Choroid plexus epithelial cell (primary cell): Measurements from ENCODE around the gene DUSP15.

Source experiments
- DNase-seq: peaks from one replicate; pipeline ENCODE4 v3.0.0-alpha.2; 2010; ENCODE audit warnings: low read depth
- H3K4me3 ChIP-seq: 2 replicates; pipeline ENCODE4 v1.5.1; 2011; ENCODE audit warnings: low read depth, mild to moderate bottlenecking, control low read depth, low read length, moderate library complexity
- TF ChIP-seq, protein P1 (sequence below): conservative IDR thresholded peaks from 2 replicates; pipeline ENCODE4 v1.5.1; 2011; ENCODE audit warnings: low read depth, mild to moderate bottlenecking, control low read depth, inconsistent platforms, low read length, moderate library complexity

The DUSP15 gene

DNA sequence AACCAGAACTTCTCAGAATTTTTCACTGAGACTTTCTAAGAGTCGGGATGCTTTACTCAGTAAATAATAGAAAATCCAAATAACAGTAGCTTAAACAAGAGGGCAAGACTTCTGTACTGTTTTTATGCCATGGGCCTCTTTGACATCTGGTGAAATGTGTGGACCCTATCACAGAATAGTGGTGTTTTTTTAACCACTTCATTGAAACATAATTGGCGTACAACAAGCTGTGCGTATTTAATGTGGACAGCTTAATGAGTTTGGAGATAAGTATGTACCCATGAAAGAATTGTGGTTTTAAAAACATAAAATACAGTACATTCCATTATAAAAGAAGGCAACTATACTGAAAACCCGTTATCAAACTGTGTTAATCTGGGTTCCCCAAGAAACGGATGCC, 43.8 kb upstream of the DUSP15 start:
- no peak for DNase-seq
- H3K4me3 ChIP-seq, result no peak overlapping the region
- TF ChIP-seq, protein P1, sequence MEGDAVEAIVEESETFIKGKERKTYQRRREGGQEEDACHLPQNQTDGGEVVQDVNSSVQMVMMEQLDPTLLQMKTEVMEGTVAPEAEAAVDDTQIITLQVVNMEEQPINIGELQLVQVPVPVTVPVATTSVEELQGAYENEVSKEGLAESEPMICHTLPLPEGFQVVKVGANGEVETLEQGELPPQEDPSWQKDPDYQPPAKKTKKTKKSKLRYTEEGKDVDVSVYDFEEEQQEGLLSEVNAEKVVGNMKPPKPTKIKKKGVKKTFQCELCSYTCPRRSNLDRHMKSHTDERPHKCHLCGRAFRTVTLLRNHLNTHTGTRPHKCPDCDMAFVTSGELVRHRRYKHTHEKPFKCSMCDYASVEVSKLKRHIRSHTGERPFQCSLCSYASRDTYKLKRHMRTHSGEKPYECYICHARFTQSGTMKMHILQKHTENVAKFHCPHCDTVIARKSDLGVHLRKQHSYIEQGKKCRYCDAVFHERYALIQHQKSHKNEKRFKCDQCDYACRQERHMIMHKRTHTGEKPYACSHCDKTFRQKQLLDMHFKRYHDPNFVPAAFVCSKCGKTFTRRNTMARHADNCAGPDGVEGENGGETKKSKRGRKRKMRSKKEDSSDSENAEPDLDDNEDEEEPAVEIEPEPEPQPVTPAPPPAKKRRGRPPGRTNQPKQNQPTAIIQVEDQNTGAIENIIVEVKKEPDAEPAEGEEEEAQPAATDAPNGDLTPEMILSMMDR, result no peak

- TF ChIP-seq, protein P1, result no peak
- H3K4me3 ChIP-seq, result no peak overlapping the region
- no peak for DNase-seq
Observed at GRCh38 chr20:31913431-31914157, 43.3 kb upstream of the DUSP15 start.

- no peak overlapping the region for H3K4me3 ChIP-seq
- DNase-seq, result no peak
- TF ChIP-seq, protein P1, result no peak
Observed at GRCh38 chr20:31910071-31910803, 39.9 kb upstream of the DUSP15 start.

GRCh38 chr20:31909253-31910070, 39.1 kb upstream of the DUSP15 start:
- no peak for DNase-seq
- H3K4me3 ChIP-seq, result no peak overlapping the region
- TF ChIP-seq, protein P1, result no peak

DNA sequence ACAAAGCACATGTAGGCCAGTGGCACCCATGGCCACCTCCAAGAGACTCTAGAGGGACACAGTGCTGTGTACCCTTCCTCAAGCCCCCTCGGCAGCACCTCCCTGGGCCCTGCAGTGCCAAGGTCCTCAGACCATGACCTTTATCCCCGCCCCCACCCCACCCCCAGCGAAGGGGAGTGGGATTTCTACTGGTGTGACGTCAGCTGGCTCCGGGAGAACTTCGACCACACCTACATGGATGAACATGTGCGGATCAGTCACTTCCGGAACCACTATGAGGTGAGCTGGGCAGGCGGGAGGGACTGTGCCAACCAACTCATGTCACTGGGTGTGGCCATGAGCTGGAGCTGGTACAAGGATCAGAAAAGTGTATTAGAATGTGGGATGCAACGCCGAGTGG, 38.1 kb upstream of the DUSP15 start:
- TF ChIP-seq, protein P1, result no peak
- DNase-seq, result no peak
- no peak overlapping the region for H3K4me3 ChIP-seq

DNA sequence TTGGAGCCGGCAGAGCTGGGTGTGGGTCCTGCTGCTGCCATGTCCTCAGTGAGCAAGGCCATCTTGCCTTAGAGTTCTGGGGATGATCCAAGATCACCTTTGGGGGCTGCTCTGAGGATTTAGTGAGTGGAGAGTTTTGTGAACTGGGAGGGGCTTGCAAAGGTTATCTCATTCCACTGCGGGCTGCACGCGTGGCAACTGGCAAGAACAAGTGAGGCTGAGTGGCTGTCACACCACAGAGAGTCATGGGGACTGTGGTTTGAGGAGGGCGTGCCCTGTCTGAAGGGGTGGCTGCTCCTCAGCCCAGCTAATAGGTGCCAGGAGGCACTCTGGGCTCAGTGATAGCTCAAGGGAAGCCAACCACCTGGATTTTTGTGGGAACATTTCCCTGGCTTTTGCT, 37.7 kb upstream of the DUSP15 start:
- TF ChIP-seq, protein P1, result no peak
- no peak overlapping the region for H3K4me3 ChIP-seq
- no peak for DNase-seq
